GM13977 (cell line): ENCODE results near the gene FAM98A.

Source experiments
- DNase-seq: peaks from one replicate; pipeline ENCODE4 v3.0.0; 2012; ENCODE audit warnings: low spot score
- CTCF ChIP-seq: IDR thresholded peaks from 2 replicates; pipeline ENCODE4 v1.5.1; 2012; ENCODE audit warnings: mild to moderate bottlenecking, control low read depth; ENCODE audit not compliant: insufficient read depth; ENCODE audit errors: extremely low read depth, missing control alignments
- in situ Hi-C: fragments of 300-500 bp; cut with MboI; formaldehyde crosslinking; loops from one replicate; pipeline ENCODE4 v1.12.0; 2022; ENCODE audit warnings: low sequenced_read_pairs, low pct_unique_long_range_greater_than_20kb, mixed read lengths, inconsistent platforms; ENCODE audit not compliant: unreplicated experiment

The FAM98A gene

GRCh38 chr2:33602201-33602830, 3.2 kb upstream of the FAM98A start:
- no peak for DNase-seq
- in situ Hi-C loops = no loop called here
- no peak for TF ChIP-seq CTCF

GRCh38 chr2:33599943-33600192, 769 bp upstream of the FAM98A start:
- no peak for TF ChIP-seq CTCF
- no peak for DNase-seq
- in situ Hi-C loops = loop anchor here (25.0 kb wide), 1 partner anchor 813 kb away; no protein-coding TSS in a partner anchor

- no peak for TF ChIP-seq CTCF
- DNase-seq = peak; percentile 56
- in situ Hi-C loops = loop anchor here (25.0 kb wide), 1 partner anchor 811 kb away; no protein-coding TSS in a partner anchor
These were observed 431 bp downstream of the FAM98A start for GRCh38 chr2:33598561-33599174.

- in situ Hi-C loops = loop anchor here (25.0 kb wide), 1 partner anchor 810 kb away; no protein-coding TSS in a partner anchor
- DNase-seq = no peak
- no peak for TF ChIP-seq CTCF
These were observed 2.1 kb downstream of the FAM98A start for GRCh38 chr2:33597026-33597425.

GRCh38 chr2:33595385-33595784, 3.7 kb downstream of the FAM98A start:
- TF ChIP-seq CTCF = no peak
- DNase-seq = no peak
- in situ Hi-C loops = loop anchor here (25.0 kb wide), 1 partner anchor 808 kb away; no protein-coding TSS in a partner anchor

- no peak for DNase-seq
- no peak for TF ChIP-seq CTCF
- in situ Hi-C loops = loop anchor here (25.0 kb wide), 1 partner anchor 802 kb away; no protein-coding TSS in a partner anchor
These were observed 9.7 kb downstream of the FAM98A start for GRCh38 chr2:33589444-33589843.
